CD4-positive, alpha-beta T cell (primary cell): ENCODE data around the gene EDAR. TPM values are rescaled to one million over a fixed set of nuclear protein-coding genes. Genes with fewer than 3 reads are reported as not detected.

Experiments
- ATAC-seq: fragments of 200-7000 bp; cut with Tn5 transposase; one replicate; pipeline ENCODE4 v1.10.0; 2022; ENCODE audit warnings: mild to moderate bottlenecking; ENCODE audit not compliant: poor library complexity
- CTCF ChIA-PET: fragments of 350-600 bp; sonication (Branson Sonifier 250); formaldehyde crosslinking; loops from one replicate; lab custom pipeline; 2021; ENCODE audit warnings: antibody characterized with exemption, inconsistent platforms; lab: Charles Lee
- POLR2A ChIA-PET: fragments of 350-600 bp; sonication (Branson Sonifier 250); formaldehyde crosslinking; loops from one replicate; lab custom pipeline; 2021; ENCODE audit warnings: antibody characterized with exemption, inconsistent platforms; lab: Charles Lee
- DNase-seq, 14 experiments: peaks; one replicate each; pipeline ENCODE4 v3.0.0-alpha.2; 2013 to 2020; ENCODE audit warnings: mixed read lengths in 2 of 14
- H3K27ac ChIP-seq, 2 donors: one replicate each; pipeline versions ENCODE4 v1.5.1 to v1.7.0; 2013; ENCODE audit warnings: low read length in 2 of 2, low read depth in 1 of 2, mild to moderate bottlenecking in 1 of 2
- H3K27me3 ChIP-seq, 2 experiments: 1 replicate in 1 of 2; 2 replicates in 1 of 2; pipeline versions ENCODE4 v1.6.1 to v1.7.0; 2013; ENCODE audit warnings: low read length in 2 of 2, control low read depth in 1 of 2, mild to moderate bottlenecking in 1 of 2, moderate library complexity in 1 of 2; ENCODE audit not compliant: insufficient read depth in 2 of 2, control insufficient read depth in 1 of 2
- H3K36me3 ChIP-seq: one replicate; pipeline ENCODE4 v1.6.1; 2013; ENCODE audit warnings: low read length, control low read depth; ENCODE audit not compliant: insufficient read depth
- H3K4me1 ChIP-seq: one replicate; pipeline ENCODE4 v1.6.1; 2013; ENCODE audit warnings: low read length, control low read depth; ENCODE audit not compliant: insufficient read depth
- H3K4me3 ChIP-seq: one replicate; pipeline ENCODE4 v1.5.1; 2013; ENCODE audit warnings: mild to moderate bottlenecking, low read length, moderate library complexity
- H3K9me3 ChIP-seq, 2 experiments: 1 replicate in 1 of 2; 2 replicates in 1 of 2; pipeline versions ENCODE4 v1.6.1 to v1.7.0; 2013; ENCODE audit warnings: low read length in 2 of 2, mild to moderate bottlenecking in 2 of 2, control low read depth in 1 of 2, moderate library complexity in 1 of 2; ENCODE audit not compliant: control insufficient read depth in 1 of 2, insufficient read depth in 1 of 2
- H3K27ac Mint-ChIP-seq: one replicate; pipeline ENCODE4 v1.8.0; 2020; ENCODE audit warnings: mixed read lengths
- H3K27me3 Mint-ChIP-seq: one replicate; pipeline ENCODE4 v1.8.0; 2021; ENCODE audit warnings: mixed read lengths
- H3K36me3 Mint-ChIP-seq: one replicate; pipeline ENCODE4 v1.8.0; 2021; ENCODE audit warnings: low read depth, mixed read lengths
- H3K4me1 Mint-ChIP-seq: one replicate; pipeline ENCODE4 v1.8.0; 2021; ENCODE audit warnings: low read depth, mixed read lengths
- H3K4me3 Mint-ChIP-seq: one replicate; pipeline ENCODE4 v1.8.0; 2020; ENCODE audit warnings: mild to moderate bottlenecking, mixed read lengths
- H3K9me3 Mint-ChIP-seq: one replicate; pipeline ENCODE4 v1.8.0; 2020; ENCODE audit warnings: mixed read lengths
- intact Hi-C, 2 experiments: fragments of 100-400 bp; cut with DNase I in 1 of 2; cut with micrococcal nuclease in 1 of 2; formaldehyde crosslinking; loops; one replicate each; pipeline versions ENCODE4 v1.15.1 to v1.9.0; 2023 to 2025; cut with DNase I, micrococcal nuclease
- total RNA-seq, 174 experiments: library from RNA in 2 of 174; stranded (reverse) in 2 of 174; gene quantifications; one replicate each; pipeline ENCODE4 v1.2.3 and lab custom pipeline; 2021 to 2026
- TF ChIP-seq, protein P1 (sequence below): fragments of 200-600 bp; IDR thresholded peaks from one replicate; pipeline ENCODE4 v1.8.0; 2022; ENCODE audit warnings: antibody characterized with exemption, mild to moderate bottlenecking

Gene EDAR
- total RNA-seq, 2 experiments from 2014 or later, result 9.4 to 10.3 TPM

DNA sequence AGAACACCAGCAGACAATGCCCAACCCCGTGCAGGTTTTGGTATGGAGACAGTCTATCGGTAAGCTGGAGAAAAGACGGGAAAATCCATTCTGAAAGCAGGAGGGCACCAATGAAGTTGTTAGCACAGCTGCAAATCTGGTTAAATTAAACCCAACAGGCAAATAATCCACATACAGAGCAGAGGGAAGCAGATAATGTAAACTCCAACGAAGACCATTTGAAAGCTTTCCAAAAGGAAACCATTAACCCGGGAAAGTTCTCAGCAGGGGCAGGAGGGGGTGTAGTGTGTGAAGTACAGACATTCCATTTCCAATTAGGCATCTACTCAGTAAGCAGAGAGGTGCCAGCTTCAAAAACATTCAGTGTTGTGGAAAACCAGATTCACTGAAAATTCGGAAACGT is 10.3 kb downstream of the EDAR start:
- no peaks in the 10 kb centered on the region for H3K27me3 Mint-ChIP-seq
- peaks cover 89% of the 10 kb centered on the region for H3K4me1 Mint-ChIP-seq
- no peak overlapping the region for H3K4me3 ChIP-seq
- DNase-seq (no peak), ATAC-seq (no peak)
- intact Hi-C loops, result no loop called here
- ChIA-PET POLR2A (interaction anchor here (1.3 kb wide), 1 partner anchor 8 kb away, joined by 4 read pairs; no protein-coding TSS in a partner anchor), CTCF (no interaction called here)
- no peaks in the 10 kb centered on the region for H3K9me3 ChIP-seq
- peaks cover 29% of the 10 kb centered on the region for H3K36me3 Mint-ChIP-seq
- TF ChIP-seq, protein P1, sequence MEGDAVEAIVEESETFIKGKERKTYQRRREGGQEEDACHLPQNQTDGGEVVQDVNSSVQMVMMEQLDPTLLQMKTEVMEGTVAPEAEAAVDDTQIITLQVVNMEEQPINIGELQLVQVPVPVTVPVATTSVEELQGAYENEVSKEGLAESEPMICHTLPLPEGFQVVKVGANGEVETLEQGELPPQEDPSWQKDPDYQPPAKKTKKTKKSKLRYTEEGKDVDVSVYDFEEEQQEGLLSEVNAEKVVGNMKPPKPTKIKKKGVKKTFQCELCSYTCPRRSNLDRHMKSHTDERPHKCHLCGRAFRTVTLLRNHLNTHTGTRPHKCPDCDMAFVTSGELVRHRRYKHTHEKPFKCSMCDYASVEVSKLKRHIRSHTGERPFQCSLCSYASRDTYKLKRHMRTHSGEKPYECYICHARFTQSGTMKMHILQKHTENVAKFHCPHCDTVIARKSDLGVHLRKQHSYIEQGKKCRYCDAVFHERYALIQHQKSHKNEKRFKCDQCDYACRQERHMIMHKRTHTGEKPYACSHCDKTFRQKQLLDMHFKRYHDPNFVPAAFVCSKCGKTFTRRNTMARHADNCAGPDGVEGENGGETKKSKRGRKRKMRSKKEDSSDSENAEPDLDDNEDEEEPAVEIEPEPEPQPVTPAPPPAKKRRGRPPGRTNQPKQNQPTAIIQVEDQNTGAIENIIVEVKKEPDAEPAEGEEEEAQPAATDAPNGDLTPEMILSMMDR, result no peak
- H3K27ac Mint-ChIP-seq, result peak overlapping the region; percentile 52
- H3K27me3 ChIP-seq, result no peaks in the 10 kb centered on the region
- no peak overlapping the region for H3K27ac ChIP-seq
- no peaks in the 10 kb centered on the region for H3K9me3 Mint-ChIP-seq
- no peak overlapping the region for H3K4me3 Mint-ChIP-seq
- H3K4me1 ChIP-seq, result peaks cover 37% of the 10 kb centered on the region
- H3K36me3 ChIP-seq, result no peaks in the 10 kb centered on the region

DNA sequence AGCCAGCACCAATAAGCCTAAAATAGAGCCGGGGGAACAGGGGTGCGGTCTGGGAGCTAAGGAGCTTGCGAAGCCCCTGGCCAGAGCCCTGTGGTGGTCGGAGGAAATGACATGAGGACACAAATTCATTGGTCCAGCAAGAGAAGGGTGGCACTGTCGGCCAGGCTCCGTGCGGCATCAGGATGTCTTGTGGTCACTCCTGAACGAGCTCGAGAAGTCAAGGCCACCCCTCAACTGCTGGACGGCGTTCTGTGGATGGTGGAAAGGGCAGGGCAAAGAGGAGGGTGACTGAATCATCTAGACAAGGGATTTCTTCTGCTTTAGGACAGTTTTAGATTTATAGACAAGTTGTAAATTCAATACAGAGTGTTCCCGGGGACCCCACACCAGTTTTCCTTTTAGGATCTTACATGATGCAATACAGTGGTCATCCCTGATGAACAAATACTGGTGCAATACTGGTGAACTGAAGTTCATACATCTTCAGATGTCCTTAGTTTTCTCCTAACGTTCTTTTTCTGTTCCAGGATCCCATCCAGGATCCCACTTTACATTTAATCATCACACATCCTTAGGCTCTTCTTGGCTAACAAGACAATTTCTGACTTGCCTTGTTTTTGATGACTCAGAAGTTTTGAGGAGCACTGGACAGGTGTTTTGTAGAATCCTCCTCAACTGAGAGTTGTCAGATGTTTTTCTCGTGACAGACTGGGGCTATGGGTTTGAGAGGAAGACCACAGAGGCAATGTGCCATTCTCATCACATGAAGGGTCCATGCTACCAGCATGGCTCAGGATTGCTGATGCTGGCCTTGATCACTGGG is 13.2 kb downstream of the EDAR start:
- H3K4me1 ChIP-seq, result peaks cover 36% of the 10 kb centered on the region
- no peak overlapping the region for H3K4me3 ChIP-seq
- H3K36me3 ChIP-seq, result no peaks in the 10 kb centered on the region
- H3K4me3 Mint-ChIP-seq, result no peak overlapping the region
- no peaks in the 10 kb centered on the region for H3K9me3 Mint-ChIP-seq
- DNase-seq (no peak), ATAC-seq (no peak)
- peaks cover 29% of the 10 kb centered on the region for H3K36me3 Mint-ChIP-seq
- H3K27ac Mint-ChIP-seq, result peak overlapping the region; percentile 55
- H3K27me3 ChIP-seq, result no peaks in the 10 kb centered on the region
- peaks cover 83% of the 10 kb centered on the region for H3K4me1 Mint-ChIP-seq
- TF ChIP-seq, protein P1, result no peak
- no peaks in the 10 kb centered on the region for H3K27me3 Mint-ChIP-seq
- no peaks in the 10 kb centered on the region for H3K9me3 ChIP-seq
- intact Hi-C loops, result no loop called here
- H3K27ac ChIP-seq, result no peak overlapping the region
- ChIA-PET POLR2A (interaction anchor here (1.2 to 1.4 kb wide), 2 partner anchors 55 to 56 kb away, joined by 3 to 8 read pairs; no protein-coding TSS in a partner anchor), CTCF (interaction anchor here (1.9 kb wide), 1 partner anchor 13 kb away, joined by 4 read pairs; the partner anchor contains the start of gene EDAR)

DNA sequence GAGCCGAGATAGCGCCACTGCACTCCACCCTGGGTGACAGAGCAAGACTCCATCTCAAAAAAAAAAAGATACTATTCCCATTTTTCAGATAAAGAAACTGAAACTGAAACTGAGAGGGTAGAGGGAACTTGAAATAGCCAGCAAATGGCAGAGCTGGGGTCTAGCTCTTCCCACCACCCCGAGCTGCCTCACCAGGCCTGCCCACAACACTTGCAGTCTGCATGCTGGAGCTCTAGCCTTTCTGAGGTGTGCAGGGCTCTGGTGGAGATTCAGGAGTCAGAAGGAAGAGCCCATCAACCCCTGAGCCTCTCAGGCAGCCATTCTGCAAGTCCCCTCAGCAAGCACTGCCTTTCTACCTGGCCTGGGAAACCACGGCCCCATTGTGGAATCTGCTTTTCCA is 14.3 kb downstream of the EDAR start:
- ATAC-seq (no peak), DNase-seq (peak in 1 of 14 experiments; percentile 21)
- H3K4me1 Mint-ChIP-seq, result peaks cover 83% of the 10 kb centered on the region
- H3K27me3 ChIP-seq, result no peaks in the 10 kb centered on the region
- H3K9me3 ChIP-seq, result no peaks in the 10 kb centered on the region
- H3K4me1 ChIP-seq, result peaks cover 36% of the 10 kb centered on the region
- H3K36me3 ChIP-seq, result no peaks in the 10 kb centered on the region
- peak overlapping the region; percentile 42 for H3K27ac Mint-ChIP-seq
- no peaks in the 10 kb centered on the region for H3K27me3 Mint-ChIP-seq
- intact Hi-C loops, result no loop called here
- H3K4me3 ChIP-seq, result no peak overlapping the region
- peaks cover 29% of the 10 kb centered on the region for H3K36me3 Mint-ChIP-seq
- no peak overlapping the region for H3K27ac ChIP-seq
- POLR2A ChIA-PET, result interaction anchor here (1.2 kb wide), 1 partner anchor 57 kb away, joined by 8 read pairs; no protein-coding TSS in a partner anchor
- TF ChIP-seq, protein P1, result no peak
- CTCF ChIA-PET, result no interaction called here
- no peaks in the 10 kb centered on the region for H3K9me3 Mint-ChIP-seq
- no peak overlapping the region for H3K4me3 Mint-ChIP-seq
